ENCODE measurements around the gene STRIP1.

Gene STRIP1

GRCh38 chr1:110043016-110043415 is 8.6 kb downstream of the STRIP1 start:
- peaks cover 80 to 99% of the 10 kb centered on the region in 2 experiments for H3K36me3 ChIP-seq (ENCODE audit: control insufficient read depth in 1 of 2, insufficient read depth in 2 of 2, low read depth in 1 of 2, low read length in 2 of 2)
- H2AK5ac ChIP-seq (ENCODE audit: low read length, severe bottlenecking): no peak overlapping the region
- no peak overlapping the region for H2AFZ ChIP-seq (ENCODE audit: low read depth, low read length)
- H3K27me3 ChIP-seq (ENCODE audit: control insufficient read depth in 1 of 2, insufficient read depth in 1 of 2, low read length in 2 of 2): no peaks in the 10 kb centered on the region
- no peak overlapping the region for H2BK120ac ChIP-seq (ENCODE audit: low read depth, low read length)
- no peak overlapping the region for H4K8ac ChIP-seq (ENCODE audit: low read length)
- H2BK12ac ChIP-seq (ENCODE audit: low read length in 2 of 2): no peak overlapping the region
- H3K27ac ChIP-seq (ENCODE audit: low read length, poor library complexity, severe bottlenecking): no peak overlapping the region
- no peak overlapping the region for H3K4me3 ChIP-seq (ENCODE audit: insufficient read depth in 1 of 2, low read depth in 1 of 2, low read length in 2 of 2)
- no peak for DNase-seq
- H3K9me3 ChIP-seq (ENCODE audit: control insufficient read depth, low read length): no peaks in the 10 kb centered on the region
- no peak overlapping the region for H3K18ac ChIP-seq (ENCODE audit: low read depth in 1 of 2, low read length in 2 of 2)
- no peak overlapping the region for H2BK15ac ChIP-seq (ENCODE audit: low read depth, poor library complexity, severe bottlenecking)
- H3K14ac ChIP-seq (ENCODE audit: low read length in 2 of 2): no peak overlapping the region
- no peak overlapping the region for H3K4ac ChIP-seq (ENCODE audit: low read depth in 1 of 2, low read length in 2 of 2)
- H3K4me2 ChIP-seq (ENCODE audit: low read length, poor library complexity, severe bottlenecking): no peak overlapping the region
- WGBS: 97% methylated on average over 10 of the region's 10 CpGs
- peaks cover 56% of the 10 kb centered on the region for H3K79me1 ChIP-seq (replicated peaks; ENCODE audit: low read length, poor library complexity, severe bottlenecking)
- H3K23ac ChIP-seq (ENCODE audit: low read length in 2 of 2): no peak overlapping the region
- no peaks in the 10 kb centered on the region for H3K4me1 ChIP-seq (ENCODE audit: control insufficient read depth, insufficient read depth, low read depth, low read length)
- no peak overlapping the region for H2BK5ac ChIP-seq (ENCODE audit: low read depth, low read length, poor library complexity, severe bottlenecking)
- H4K91ac ChIP-seq (ENCODE audit: low read length): no peak overlapping the region
- H3K9ac ChIP-seq (ENCODE audit: low read length): no peak overlapping the region

- H2BK15ac ChIP-seq (ENCODE audit: low read depth, poor library complexity, severe bottlenecking): no peak overlapping the region
- no peak overlapping the region for H4K91ac ChIP-seq (ENCODE audit: low read length)
- no peak overlapping the region for H3K23ac ChIP-seq (ENCODE audit: low read length in 2 of 2)
- no peak overlapping the region for H2AK5ac ChIP-seq (ENCODE audit: low read length, severe bottlenecking)
- peaks cover 78 to 96% of the 10 kb centered on the region in 2 experiments for H3K36me3 ChIP-seq (ENCODE audit: control insufficient read depth in 1 of 2, insufficient read depth in 2 of 2, low read depth in 1 of 2, low read length in 2 of 2)
- no peak overlapping the region for H2BK12ac ChIP-seq (ENCODE audit: low read length in 2 of 2)
- no peak overlapping the region for H3K4me3 ChIP-seq (ENCODE audit: insufficient read depth in 1 of 2, low read depth in 1 of 2, low read length in 2 of 2)
- no peak overlapping the region for H3K4me2 ChIP-seq (ENCODE audit: low read length, poor library complexity, severe bottlenecking)
- WGBS: 89% methylated on average over 3 of the region's 3 CpGs
- H3K14ac ChIP-seq (ENCODE audit: low read length in 2 of 2): no peak overlapping the region
- no peak overlapping the region for H3K18ac ChIP-seq (ENCODE audit: low read depth in 1 of 2, low read length in 2 of 2)
- no peak for DNase-seq
- no peak overlapping the region for H2BK5ac ChIP-seq (ENCODE audit: low read depth, low read length, poor library complexity, severe bottlenecking)
- no peaks in the 10 kb centered on the region for H3K9me3 ChIP-seq (ENCODE audit: control insufficient read depth, low read length)
- no peak overlapping the region for H3K4ac ChIP-seq (ENCODE audit: low read depth in 1 of 2, low read length in 2 of 2)
- H3K27me3 ChIP-seq (ENCODE audit: control insufficient read depth in 1 of 2, insufficient read depth in 1 of 2, low read length in 2 of 2): no peaks in the 10 kb centered on the region
- no peak overlapping the region for H2AFZ ChIP-seq (ENCODE audit: low read depth, low read length)
- no peak overlapping the region for H3K9ac ChIP-seq (ENCODE audit: low read length)
- no peak overlapping the region for H2BK120ac ChIP-seq (ENCODE audit: low read depth, low read length)
- H3K79me1 ChIP-seq (replicated peaks; ENCODE audit: low read length, poor library complexity, severe bottlenecking): peaks cover 29% of the 10 kb centered on the region
- no peak overlapping the region for H3K27ac ChIP-seq (ENCODE audit: low read length, poor library complexity, severe bottlenecking)
- no peak overlapping the region for H4K8ac ChIP-seq (ENCODE audit: low read length)
- H3K4me1 ChIP-seq (ENCODE audit: control insufficient read depth, insufficient read depth, low read depth, low read length): no peaks in the 10 kb centered on the region
Measured at GRCh38 chr1:110047463-110047862, 13.0 kb downstream of the STRIP1 start.

- no peak overlapping the region for H2BK15ac ChIP-seq (ENCODE audit: low read depth, poor library complexity, severe bottlenecking)
- no peak overlapping the region for H3K4me2 ChIP-seq (ENCODE audit: low read length, poor library complexity, severe bottlenecking)
- over 99% methylated on average over 5 of the region's 5 CpGs for WGBS
- no peak overlapping the region for H4K91ac ChIP-seq (ENCODE audit: low read length)
- no peak overlapping the region for H3K23ac ChIP-seq (ENCODE audit: low read length in 2 of 2)
- H3K79me1 ChIP-seq (replicated peaks; ENCODE audit: low read length, poor library complexity, severe bottlenecking): peaks cover 26% of the 10 kb centered on the region
- no peaks in the 10 kb centered on the region for H3K27me3 ChIP-seq (ENCODE audit: control insufficient read depth in 1 of 2, insufficient read depth in 1 of 2, low read length in 2 of 2)
- no peak overlapping the region for H2AFZ ChIP-seq (ENCODE audit: low read depth, low read length)
- H3K4me1 ChIP-seq (ENCODE audit: control insufficient read depth, insufficient read depth, low read depth, low read length): peaks cover 2% of the 10 kb centered on the region
- peaks cover 79 to 96% of the 10 kb centered on the region in 2 experiments for H3K36me3 ChIP-seq (ENCODE audit: control insufficient read depth in 1 of 2, insufficient read depth in 2 of 2, low read depth in 1 of 2, low read length in 2 of 2)
- no peak overlapping the region for H2BK120ac ChIP-seq (ENCODE audit: low read depth, low read length)
- no peak overlapping the region for H3K27ac ChIP-seq (ENCODE audit: low read length, poor library complexity, severe bottlenecking)
- no peak overlapping the region for H2AK5ac ChIP-seq (ENCODE audit: low read length, severe bottlenecking)
- DNase-seq: no peak
- H3K14ac ChIP-seq (ENCODE audit: low read length in 2 of 2): no peak overlapping the region
- peak overlapping the region; percentile 4 for H3K9ac ChIP-seq (ENCODE audit: low read length)
- no peak overlapping the region for H4K8ac ChIP-seq (ENCODE audit: low read length)
- H3K4ac ChIP-seq (ENCODE audit: low read depth in 1 of 2, low read length in 2 of 2): no peak overlapping the region
- no peak overlapping the region for H2BK5ac ChIP-seq (ENCODE audit: low read depth, low read length, poor library complexity, severe bottlenecking)
- H3K18ac ChIP-seq (ENCODE audit: low read depth in 1 of 2, low read length in 2 of 2): no peak overlapping the region
- no peaks in the 10 kb centered on the region for H3K9me3 ChIP-seq (ENCODE audit: control insufficient read depth, low read length)
- H3K4me3 ChIP-seq (ENCODE audit: insufficient read depth in 1 of 2, low read depth in 1 of 2, low read length in 2 of 2): no peak overlapping the region
- no peak overlapping the region for H2BK12ac ChIP-seq (ENCODE audit: low read length in 2 of 2)
Measured at GRCh38 chr1:110048240-110048639, 13.8 kb downstream of the STRIP1 start.

- Histone ChIP-seq H2BK15ac (ENCODE audit: low read depth, poor library complexity, severe bottlenecking) (no peak overlapping the region), H2BK12ac (ENCODE audit: low read length in 2 of 2) (no peak overlapping the region), H3K36me3 (ENCODE audit: control insufficient read depth in 1 of 2, insufficient read depth in 2 of 2, low read depth in 1 of 2, low read length in 2 of 2) (peaks cover 78 to 96% of the 10 kb centered on the region in 2 experiments), H3K4me3 (ENCODE audit: insufficient read depth in 1 of 2, low read depth in 1 of 2, low read length in 2 of 2) (no peak overlapping the region), H3K9me3 (ENCODE audit: control insufficient read depth, low read length) (no peaks in the 10 kb centered on the region), H3K4me1 (ENCODE audit: control insufficient read depth, insufficient read depth, low read depth, low read length) (peaks cover 2% of the 10 kb centered on the region), H3K9ac (ENCODE audit: low read length) (peak overlapping the region; percentile 72), H2BK120ac (ENCODE audit: low read depth, low read length) (no peak overlapping the region), H3K14ac (ENCODE audit: low read length in 2 of 2) (no peak overlapping the region), H3K23ac (ENCODE audit: low read length in 2 of 2) (no peak overlapping the region), H3K79me1 (replicated peaks; ENCODE audit: low read length, poor library complexity, severe bottlenecking) (peaks cover 21% of the 10 kb centered on the region), H3K27me3 (ENCODE audit: control insufficient read depth in 1 of 2, insufficient read depth in 1 of 2, low read length in 2 of 2) (no peaks in the 10 kb centered on the region), H3K4me2 (ENCODE audit: low read length, poor library complexity, severe bottlenecking) (no peak overlapping the region), H4K91ac (ENCODE audit: low read length) (no peak overlapping the region), H3K18ac (ENCODE audit: low read depth in 1 of 2, low read length in 2 of 2) (no peak overlapping the region), H2AK5ac (ENCODE audit: low read length, severe bottlenecking) (no peak overlapping the region), H3K27ac (ENCODE audit: low read length, poor library complexity, severe bottlenecking) (no peak overlapping the region), H2BK5ac (ENCODE audit: low read depth, low read length, poor library complexity, severe bottlenecking) (no peak overlapping the region), H4K8ac (ENCODE audit: low read length) (no peak overlapping the region), H3K4ac (ENCODE audit: low read depth in 1 of 2, low read length in 2 of 2) (no peak overlapping the region), H2AFZ (ENCODE audit: low read depth, low read length) (no peak overlapping the region)
- 98% methylated on average over 9 of the region's 9 CpGs for WGBS
- no peak for DNase-seq
Measured at GRCh38 chr1:110048923-110049601, 14.6 kb downstream of the STRIP1 start.

Data from mesenchymal stem cell (in vitro differentiated cells and primary cell).